HG03066 (cell line): ENCODE results near the gene OOSP4B.
"Not testable (repeated sequence)": the region's sequence is repeated elsewhere in the genome, so short reads cannot be mapped to it uniquely, and the experiment has no call there.

ENCODE experiments used
- ATAC-seq: cut with Tn5 transposase; IDR thresholded peaks from one replicate; pipeline ENCODE4 v1.9.1; 2021; ENCODE audit warnings: low read depth; ENCODE audit not compliant: unreplicated experiment

Gene OOSP4B

GRCh38 chr11:60059052-60059451, 42.1 kb downstream of the OOSP4B start:
- ATAC-seq: no peak

DNA sequence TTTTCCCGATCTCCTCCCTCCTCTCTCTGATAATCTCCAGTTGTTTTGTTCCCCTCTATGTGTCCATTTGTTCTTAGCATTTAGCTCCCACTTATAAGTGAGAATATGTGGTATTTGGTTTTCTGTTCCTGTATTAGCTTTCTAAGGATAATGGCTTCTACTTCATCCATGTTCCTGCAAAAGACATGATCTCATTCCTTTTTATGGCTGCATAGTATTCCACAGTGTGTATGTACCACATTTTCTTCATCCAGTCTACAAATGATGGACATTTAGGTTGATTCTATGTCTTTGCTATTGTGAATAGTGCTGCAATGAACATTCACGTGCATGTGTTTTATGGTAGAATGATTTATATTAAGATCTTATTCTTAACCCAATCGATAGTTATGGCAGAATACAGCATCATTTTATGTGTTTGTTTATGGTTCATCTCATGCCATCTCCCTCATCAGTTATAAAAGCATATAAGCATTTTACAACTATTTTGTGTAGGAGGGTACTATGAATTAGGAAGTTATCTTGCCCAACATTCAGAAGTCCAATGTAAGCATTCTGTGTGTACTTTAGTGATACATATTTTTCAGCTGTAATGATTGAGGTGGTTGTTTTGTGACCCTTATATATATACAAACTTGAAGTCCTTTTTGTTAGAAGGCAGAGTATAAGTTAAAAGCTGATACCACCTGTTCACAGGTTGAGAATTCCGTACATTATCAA, 42.7 kb downstream of the OOSP4B start:
- no peak for ATAC-seq

GRCh38 chr11:60064111-60064510, 47.1 kb downstream of the OOSP4B start:
- no peak for ATAC-seq

DNA sequence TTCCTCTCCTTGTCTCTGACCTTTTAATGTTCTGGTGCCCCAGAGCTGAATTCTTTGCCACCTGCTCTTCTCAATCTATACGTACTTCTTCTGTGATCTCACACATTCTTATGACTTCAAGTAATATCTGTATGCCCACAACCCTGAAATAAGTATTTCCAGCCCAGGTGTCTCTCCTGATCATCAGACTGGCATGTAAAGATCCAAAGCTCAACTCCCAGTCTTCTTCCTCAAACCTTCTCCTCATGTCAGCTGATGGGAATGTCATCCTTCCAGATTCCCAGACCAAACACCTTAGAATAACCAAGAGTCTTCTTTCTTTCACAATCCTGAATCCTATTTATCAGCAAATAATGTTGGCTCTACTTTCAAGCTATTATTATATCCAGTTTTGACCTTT, 48.8 kb downstream of the OOSP4B start:
- ATAC-seq: no peak

GRCh38 chr11:60069450-60069849, 52.5 kb downstream of the OOSP4B start:
- no peak for ATAC-seq

DNA sequence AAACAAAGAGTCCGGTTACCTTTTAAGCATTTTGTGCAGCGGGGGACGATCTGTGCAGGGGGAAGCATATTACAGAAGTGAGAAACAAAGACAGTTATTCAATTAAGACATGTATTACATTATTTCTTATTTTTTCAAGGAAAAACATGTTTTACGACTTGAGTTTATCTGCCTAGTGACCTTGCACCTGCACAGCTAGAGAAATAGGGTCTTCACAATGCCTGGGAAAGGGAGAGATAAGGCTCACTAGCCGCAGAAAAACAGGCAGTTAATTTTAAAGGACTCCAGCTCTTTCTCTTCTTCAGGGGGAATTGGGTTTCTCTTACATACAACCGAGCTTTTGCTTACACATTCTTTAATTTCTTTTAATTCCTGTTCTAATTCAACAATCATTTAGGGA, 54.7 kb downstream of the OOSP4B start:
- not testable (repeated sequence) for ATAC-seq

DNA sequence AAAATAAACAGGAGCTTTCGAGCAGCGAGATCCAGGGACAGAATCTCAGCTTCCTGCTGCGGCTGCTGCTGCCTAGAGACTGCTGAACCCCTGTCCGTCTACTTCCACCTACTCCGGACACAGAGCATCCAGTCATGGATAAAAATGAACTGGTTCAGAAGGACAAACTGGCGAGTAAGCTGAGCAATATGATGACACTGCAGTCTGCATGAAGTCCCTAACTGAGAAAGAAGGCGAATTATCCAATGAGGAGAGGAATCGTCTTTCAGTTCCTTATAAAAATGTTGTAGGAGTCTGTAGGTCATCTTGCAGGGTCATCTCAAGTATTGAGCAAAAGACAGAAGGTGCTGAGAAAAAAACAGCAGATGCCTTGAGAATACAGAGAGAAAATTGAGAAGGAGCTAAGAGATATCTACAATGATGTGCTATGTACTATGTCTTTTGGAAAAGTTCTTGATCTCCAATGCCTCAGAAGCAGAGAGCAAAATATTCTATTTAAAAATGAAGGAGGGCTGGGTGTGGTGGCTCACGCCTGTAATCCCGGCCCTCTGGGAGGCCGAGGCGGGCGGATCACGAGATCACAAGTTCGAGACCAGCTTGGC, 60.3 kb downstream of the OOSP4B start:
- ATAC-seq: no peak

DNA sequence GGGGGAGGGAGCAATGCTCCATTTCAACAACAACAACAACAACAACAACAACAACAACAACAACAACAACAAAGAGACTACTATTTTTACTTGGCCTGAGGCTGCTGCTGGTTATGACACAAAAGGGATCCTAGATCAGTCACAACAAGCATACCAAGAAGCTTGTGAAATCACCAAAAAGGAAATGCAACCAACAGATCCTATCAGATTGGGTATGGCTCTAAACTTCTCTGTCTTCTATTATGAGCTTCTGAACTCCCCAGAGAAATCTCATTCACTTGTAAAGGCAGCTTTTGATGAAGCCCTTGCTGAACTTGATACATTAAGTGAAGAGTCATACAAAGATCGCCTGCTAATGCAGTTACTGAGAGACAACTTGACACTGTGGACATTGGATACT, 61.0 kb downstream of the OOSP4B start:
- ATAC-seq: no peak

- no peak for ATAC-seq
Measured at GRCh38 chr11:60078745-60079144, 61.8 kb downstream of the OOSP4B start.

DNA sequence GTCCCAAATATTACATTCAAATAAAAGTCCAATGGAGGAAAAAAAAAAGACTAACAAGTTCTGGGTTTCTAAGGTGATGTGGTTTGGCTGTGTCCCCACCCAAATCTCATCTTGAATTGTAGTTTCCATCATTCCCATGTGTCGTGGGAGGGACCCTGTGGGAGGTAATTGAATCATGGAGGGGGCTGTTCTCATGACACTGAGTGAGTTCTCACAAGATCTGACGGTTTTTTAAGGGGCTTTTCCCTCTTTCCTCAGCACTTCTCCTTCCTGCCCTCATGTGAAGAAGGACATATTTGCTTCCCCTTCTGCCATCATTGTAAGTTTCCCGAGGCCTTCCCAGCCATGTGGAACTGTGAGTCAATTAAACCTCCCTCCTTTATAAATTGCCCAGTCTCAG, 63.6 kb downstream of the OOSP4B start:
- ATAC-seq: no peak
